GM10248 (cell line): ENCODE results near the gene ALDH3A2.
"Not testable (repeated sequence)": the region's sequence is repeated elsewhere in the genome, so short reads cannot be mapped to it uniquely, and the experiment has no call there.

ENCODE experiments used
- CTCF ChIA-PET: fragments of 300-600 bp; sonication (Branson Sonifier 250); formaldehyde crosslinking; extraction: SDS; loops from one replicate; lab custom pipeline; 2021; ENCODE audit warnings: antibody characterized with exemption; lab: Yijun Ruan, JAX
- POLR2A ChIA-PET: fragments of 350-650 bp; sonication (Branson Sonifier 250); formaldehyde crosslinking; extraction: SDS; loops from one replicate; lab custom pipeline; 2020; ENCODE audit warnings: antibody characterized with exemption; lab: Yijun Ruan, JAX
- DNase-seq: peaks from one replicate; pipeline ENCODE4 v3.0.0; 2012; ENCODE audit errors: extremely low spot score
- TF ChIP-seq, protein P1 (sequence below): IDR thresholded peaks from 2 replicates; pipeline ENCODE4 v1.5.1; 2012; ENCODE audit warnings: mild to moderate bottlenecking, low read depth; ENCODE audit errors: extremely low read depth, missing control alignments, control extremely low read depth

Gene ALDH3A2

GRCh38 chr17:19672009-19672750 is 23.6 kb downstream of the ALDH3A2 start:
- no peak for DNase-seq
- ChIA-PET POLR2A (no interaction called here), CTCF (interaction anchor here (1.8 to 2.8 kb wide), 4 partner anchors 12 to 29 kb away, joined by 5 to 7 read pairs (median 6); partner anchors contain the start of gene ALDH3A2)
- TF ChIP-seq, protein P1, sequence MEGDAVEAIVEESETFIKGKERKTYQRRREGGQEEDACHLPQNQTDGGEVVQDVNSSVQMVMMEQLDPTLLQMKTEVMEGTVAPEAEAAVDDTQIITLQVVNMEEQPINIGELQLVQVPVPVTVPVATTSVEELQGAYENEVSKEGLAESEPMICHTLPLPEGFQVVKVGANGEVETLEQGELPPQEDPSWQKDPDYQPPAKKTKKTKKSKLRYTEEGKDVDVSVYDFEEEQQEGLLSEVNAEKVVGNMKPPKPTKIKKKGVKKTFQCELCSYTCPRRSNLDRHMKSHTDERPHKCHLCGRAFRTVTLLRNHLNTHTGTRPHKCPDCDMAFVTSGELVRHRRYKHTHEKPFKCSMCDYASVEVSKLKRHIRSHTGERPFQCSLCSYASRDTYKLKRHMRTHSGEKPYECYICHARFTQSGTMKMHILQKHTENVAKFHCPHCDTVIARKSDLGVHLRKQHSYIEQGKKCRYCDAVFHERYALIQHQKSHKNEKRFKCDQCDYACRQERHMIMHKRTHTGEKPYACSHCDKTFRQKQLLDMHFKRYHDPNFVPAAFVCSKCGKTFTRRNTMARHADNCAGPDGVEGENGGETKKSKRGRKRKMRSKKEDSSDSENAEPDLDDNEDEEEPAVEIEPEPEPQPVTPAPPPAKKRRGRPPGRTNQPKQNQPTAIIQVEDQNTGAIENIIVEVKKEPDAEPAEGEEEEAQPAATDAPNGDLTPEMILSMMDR, result no peak

DNA sequence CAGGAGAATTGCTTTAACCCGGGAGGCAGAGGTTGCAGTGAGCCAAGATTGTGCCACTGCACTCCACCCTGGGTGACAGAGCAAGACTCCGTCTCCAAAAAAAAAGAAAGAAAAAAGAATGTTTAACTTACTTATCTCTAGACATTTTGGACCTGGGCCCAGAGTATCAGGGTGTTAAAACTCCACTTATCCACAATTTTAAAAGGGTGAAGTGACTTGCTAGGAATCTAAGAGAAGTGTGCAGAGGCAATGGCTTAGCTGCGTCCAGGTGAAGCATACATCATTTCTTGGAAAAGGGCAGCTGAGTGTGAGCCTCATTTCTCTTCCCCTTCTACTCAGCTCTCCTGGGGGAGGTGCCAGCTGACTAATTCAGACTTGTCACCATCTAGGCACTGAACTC is 25.1 kb downstream of the ALDH3A2 start:
- CTCF ChIA-PET, result interaction anchor here (1.1 to 2.8 kb wide), 5 partner anchors 10 to 92 kb away, joined by 3 to 7 read pairs (median 5); partner anchors contain the start of gene ALDH3A2
- TF ChIP-seq, protein P1, result no peak
- DNase-seq, result no peak
- POLR2A ChIA-PET, result no interaction called here

DNA sequence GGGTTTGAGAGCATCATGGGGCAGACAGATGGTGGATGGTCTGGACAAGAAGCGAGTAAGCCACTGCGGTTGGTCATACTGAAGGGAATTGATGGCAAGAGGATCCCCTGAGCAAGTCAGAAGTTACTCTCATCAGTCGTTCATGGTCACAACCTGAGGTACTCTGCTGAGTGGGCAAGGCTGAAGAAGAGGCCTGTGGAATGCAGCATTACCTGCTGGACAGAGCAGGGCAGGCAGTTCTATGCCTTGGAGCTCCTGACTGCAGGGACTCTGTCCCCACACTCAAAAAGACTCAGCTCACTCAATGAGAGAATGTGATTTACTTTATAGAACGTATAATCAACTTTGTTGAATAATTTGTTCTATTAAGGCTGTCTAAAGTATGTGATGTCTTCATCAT is 28.3 kb downstream of the ALDH3A2 start:
- CTCF ChIA-PET, result interaction anchor here (1.1 kb wide), 1 partner anchor 17 kb away, joined by 3 read pairs; no protein-coding TSS in a partner anchor
- TF ChIP-seq, protein P1, result no peak
- POLR2A ChIA-PET, result no interaction called here
- DNase-seq, result no peak

DNA sequence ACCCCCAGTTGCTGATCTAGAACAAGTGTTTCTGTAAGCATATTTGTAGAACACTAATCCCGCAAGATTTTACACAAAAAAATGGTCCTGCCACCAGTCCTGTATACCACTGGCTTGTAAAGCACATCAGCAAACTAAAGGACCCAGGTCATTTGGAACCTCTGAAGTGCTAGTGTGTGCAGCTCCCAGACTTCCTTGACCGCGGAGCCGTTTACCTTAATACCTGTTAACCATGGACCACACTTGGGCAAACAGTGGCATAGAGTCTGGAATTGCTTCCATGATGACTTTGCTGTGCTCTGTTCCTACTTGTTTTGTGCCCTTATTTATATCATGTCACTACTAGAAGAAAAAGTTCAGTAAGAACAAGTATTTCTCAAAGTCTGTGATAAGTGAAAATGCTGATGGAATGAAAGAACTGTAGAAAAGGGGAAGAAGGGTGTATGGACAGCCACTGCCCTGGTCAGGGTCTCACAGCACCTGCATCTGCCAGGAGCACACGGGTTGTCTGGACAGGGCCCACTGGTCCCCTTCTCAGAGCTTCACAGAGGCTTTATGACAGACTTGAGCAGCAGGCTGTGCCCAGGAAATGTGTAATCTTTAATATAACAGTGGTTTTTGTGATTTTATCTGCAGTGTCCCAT is 29.3 kb downstream of the ALDH3A2 start:
- CTCF ChIA-PET, result no interaction called here
- TF ChIP-seq, protein P1, result no peak
- POLR2A ChIA-PET, result no interaction called here
- DNase-seq, result no peak

DNA sequence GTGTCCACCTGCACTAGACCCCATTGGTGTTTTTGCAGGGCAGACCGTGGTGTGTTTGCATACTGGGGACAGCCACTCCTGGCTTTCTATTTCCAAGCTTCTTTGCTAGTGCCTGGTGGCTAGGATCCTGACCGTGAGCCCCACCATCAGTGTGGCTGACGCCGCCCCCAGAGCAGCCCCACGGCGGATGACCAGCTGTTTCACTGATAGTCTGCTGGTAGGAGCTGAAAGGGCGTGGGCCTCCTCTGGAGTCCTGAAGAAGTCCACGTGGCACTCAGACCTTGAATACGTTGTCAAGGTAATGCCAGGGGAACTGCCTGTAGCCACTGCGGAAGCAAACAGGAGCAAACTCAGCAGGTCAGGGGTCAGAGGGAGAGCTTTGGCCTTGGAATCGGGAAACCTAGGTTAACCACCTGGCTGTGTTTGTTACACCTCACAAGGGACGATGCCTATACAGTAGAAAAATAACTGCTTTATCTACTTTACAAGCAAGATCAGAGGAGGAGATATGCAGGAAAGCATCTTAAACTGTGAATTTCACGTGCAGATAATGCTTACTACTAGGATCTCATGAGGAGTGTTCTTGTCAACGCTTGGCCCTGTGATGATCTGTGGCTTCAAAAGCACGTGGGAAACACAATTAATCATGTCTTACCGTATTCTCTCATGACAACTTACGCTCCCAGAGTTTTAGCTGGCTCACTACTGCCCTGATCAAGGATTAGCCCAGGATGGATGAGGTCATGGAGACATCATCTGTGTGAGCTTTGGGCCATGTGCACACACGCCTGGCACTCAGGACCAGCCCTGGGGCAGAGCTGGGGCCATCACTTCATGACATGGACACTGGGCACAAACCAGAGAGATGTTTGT is 30.3 kb downstream of the ALDH3A2 start:
- CTCF ChIA-PET, result no interaction called here
- TF ChIP-seq, protein P1, result no peak
- POLR2A ChIA-PET, result no interaction called here
- DNase-seq, result no peak

GRCh38 chr17:19683117-19683516 is 34.6 kb downstream of the ALDH3A2 start:
- ChIA-PET POLR2A (no interaction called here), CTCF (no interaction called here)
- TF ChIP-seq, protein P1, result no peak
- DNase-seq, result no peak

DNA sequence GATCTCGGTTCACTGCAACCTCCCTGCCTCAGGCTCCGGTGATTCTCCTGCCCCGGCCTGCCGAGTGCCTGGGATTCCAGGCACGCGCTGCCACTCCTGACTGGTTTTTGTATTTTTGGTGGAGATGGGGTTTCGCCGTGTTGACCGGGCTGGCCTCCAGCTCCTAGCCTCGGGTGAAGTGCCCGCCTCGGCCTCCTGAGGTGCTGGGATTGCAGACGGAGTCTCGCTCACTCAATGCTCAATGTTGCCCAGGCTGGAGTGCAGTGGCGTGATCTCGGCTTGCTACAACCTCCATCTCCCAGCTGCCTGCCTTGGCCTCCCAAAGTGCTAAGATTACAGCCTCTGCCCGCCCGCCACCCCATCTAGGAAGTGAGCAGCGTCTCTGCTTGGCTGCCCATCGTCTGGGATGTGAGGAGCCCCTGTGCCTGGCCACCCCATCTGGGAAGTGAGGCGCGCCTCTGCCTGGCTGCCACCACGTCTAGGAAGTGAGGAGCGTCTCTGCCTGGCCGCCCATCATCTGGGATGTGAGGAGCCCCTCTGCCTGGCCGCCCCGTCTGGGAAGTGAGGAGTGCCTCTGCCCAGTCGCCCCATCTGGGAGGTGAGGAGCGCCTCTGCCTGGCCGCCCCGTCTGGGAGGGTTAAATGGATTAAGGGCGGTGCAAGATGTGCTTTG is 36.5 kb downstream of the ALDH3A2 start:
- DNase-seq, CTCF ChIA-PET, POLR2A ChIA-PET: not testable (repeated sequence)
